NCI-H1092 treated with DMSO at 0.1 percent for 48 hours (cell line): ENCODE measurements around the gene ANKRD63.

Experiments
- DNase-seq: peaks from one replicate; lab custom pipeline; 2025; lab: John Stamatoyannopoulos, UW

The ANKRD63 gene, protein sequence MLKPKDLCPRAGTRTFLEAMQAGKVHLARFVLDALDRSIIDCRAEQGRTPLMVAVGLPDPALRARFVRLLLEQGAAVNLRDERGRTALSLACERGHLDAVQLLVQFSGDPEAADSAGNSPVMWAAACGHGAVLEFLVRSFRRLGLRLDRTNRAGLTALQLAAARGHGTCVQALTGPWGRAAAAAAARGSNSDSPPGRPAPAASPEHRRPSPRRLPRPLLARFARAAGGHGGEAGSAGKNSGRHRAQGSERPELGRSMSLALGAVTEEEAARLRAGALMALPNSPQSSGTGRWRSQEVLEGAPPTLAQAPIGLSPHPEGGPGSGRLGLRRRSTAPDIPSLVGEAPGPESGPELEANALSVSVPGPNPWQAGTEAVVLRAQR

DNA sequence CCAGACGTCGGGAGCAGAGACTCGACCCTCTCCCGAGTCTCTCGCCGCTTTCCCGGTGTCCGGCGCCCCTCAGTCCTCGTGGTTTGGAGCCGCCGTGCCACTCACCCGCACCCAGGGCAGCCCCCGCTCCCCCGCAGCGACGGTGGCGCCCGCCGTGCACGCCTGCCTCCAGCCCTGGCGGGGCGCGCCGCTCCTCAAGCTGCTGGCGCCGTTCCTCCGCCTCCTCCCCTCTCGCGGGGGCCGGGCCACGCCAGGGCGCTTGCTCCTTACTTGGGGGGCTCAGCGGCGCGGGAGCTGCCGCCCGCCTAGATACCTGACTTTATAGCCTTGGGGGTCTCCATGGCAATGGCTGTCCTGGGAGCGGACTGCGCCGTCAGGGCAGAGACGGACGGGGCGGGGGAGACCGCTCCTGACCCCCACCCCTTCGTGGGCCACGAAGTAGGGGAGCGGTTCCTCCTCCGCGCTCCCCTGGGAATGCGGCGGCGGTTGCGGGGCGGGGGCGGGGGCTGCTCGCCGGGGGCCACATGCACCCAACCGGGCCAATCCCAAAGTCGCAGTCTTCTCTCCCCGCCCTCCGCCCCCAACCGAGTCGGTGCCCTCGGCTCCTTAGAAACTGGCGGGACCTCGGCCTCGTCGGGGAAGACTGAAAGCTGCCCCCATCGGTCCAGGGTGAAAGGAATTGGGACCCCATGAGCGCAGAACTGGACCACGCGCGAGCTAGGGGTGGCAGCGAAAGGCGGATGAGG, at the start of gene ANKRD63:
TSS of gene ANKRD63 (minus strand) at position 196 of the 746 bp plus-strand sequence. CDS start 478 bp downstream, outside the sequence.
- no peak for DNase-seq

DNA sequence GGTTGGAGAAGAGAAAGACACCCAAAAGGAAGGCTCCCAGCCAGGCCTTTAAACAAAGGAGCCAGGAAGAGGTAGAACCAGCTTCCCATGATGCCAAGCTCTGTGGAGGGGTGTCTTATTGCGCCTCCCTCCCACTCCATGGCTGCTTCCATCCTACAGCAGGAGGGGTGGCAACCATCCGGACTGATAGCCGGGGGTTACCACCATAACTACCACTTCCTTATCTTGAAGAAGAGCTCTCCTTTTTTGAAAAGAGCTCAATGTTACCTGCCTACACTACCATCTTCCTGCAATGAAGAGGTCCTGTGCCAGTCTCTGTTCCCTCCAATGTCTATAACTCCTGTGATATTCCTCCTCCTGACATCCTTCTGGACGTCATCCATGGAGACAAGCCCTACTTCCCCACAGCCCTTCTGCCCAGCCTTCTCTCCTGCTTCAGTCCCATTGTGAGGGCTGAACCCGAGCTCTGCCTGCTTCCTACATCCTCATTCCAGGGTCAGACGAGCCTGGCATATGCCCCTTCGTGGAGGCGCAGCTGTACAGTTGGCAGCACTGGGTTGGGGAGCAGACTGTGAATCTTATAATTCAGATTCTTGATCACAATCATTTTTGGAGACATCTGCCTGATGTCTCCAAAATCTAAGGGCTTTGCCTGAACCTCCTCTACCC, 49.4 kb upstream of the ANKRD63 start:
- DNase-seq, result no peak

DNA sequence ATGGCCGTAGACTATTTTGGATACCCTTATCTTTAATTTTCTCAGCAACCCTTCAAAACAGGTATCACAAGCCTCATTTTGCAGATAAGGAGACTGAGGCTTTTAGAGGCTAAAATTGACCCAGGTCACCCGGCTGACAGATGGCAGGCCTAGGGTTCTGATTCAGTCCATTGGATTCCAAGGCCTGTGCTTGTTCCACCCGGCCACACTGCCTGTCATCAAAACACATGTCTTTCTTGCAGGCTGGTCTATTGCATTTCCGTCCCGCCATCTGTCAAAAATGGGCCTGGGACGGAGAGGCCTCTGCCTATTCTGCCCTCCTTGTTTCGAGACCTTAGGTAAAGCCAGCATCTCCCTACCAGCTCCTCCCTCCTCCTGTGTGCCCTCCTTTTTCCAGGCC, 48.8 kb upstream of the ANKRD63 start:
- no peak for DNase-seq

DNA sequence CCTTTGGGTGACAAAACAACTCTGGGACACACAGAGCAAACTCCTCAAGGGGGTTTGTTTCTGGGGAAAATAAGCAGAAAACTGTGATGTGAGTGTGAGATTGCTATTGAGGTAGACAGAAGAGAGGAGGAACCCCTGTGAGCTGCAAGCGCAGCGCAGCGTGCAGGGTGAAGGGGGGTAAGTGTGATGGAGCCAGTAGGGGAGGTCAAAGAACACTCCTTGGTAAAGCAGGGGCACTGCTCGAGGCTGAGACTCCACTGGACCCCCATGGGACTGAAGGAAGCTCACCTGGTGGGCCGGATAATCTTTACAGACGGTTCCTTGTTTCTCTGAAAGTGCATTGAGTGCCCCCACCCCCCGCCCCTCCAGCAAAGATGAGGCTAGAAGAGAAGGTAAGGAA, 48.2 kb upstream of the ANKRD63 start:
- DNase-seq, result no peak

DNA sequence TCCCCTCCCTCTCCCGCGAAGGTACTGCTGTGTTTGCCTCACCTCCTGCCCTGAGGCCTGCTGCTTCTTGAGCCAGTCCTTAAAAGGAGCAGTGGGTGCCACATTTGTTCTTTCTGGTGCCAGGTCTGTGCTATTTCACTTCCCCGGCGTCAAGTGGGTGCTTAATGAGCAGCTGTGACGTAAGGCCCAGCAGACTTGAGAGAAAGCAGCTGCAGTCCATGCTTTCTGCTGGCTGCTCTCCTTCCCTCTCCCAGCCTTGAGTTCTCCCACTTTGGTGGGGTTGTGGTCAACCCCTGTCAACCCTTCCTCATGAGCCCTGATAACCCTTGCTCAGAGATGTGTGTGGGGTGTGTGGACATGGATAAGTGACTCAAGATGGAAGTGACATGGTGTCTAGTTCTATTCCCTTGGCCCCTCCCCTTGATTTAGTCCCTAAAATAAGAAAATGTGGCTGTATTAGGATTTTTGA, 47.5 kb upstream of the ANKRD63 start:
- DNase-seq, result peak; percentile 15

DNA sequence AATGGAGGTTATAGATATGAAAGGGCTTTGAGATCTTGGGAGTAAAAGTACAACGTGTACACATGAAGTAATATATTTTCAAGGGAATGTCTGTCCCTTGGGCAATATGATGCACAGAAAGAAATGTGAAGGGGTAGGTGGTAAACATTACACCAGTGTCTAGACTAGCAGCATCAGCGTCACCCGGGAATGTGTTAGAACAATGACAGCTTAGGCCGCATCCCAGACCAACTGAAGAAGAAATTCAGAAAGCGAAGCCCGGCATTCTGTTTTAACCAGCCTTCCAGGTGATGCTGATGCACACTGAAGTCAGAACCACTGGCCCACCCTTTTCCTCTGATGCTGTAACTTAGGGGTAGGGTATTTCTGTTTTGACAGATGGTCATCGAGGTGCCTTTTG, 46.9 kb upstream of the ANKRD63 start:
- DNase-seq, result no peak

DNA sequence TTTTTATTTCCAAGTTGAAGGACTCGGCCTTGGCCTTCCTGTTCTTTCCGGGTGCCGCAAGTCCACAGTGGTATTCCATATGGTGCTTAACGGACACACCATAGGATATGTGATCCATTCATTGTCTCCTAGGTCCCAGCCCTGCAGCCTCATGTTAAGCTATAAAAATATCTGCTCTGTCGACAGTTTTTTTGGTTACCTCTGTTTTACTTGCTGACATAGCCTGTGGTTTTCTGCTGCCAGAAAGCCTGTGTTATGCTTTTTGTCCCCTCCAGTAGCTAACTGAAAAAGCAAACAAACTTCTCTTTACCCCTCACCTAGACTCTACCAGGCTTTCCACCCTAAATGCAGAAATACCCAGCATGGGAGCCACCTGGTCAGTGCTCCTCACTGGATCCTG, 45.9 kb upstream of the ANKRD63 start:
- DNase-seq, result no peak

DNA sequence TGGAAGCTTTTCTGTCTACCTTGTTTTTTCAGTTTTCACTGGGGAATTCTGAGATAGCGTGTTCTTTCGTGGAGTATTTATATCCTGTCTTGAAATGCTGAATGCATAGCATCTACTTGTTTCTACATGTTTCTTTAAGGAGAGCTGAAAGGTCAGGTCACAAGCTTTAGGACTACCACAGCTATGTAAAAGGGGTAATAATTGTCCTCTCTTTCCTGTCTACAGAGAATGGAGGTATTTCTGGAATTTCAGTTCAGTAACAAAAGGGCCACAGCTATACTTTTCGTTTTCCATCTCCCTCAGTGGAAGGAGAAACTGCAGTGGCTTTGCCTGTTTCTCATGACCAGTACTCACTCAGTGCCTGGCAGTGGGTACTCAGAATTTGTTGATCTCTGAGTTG, 45.3 kb upstream of the ANKRD63 start:
- no peak for DNase-seq

DNA sequence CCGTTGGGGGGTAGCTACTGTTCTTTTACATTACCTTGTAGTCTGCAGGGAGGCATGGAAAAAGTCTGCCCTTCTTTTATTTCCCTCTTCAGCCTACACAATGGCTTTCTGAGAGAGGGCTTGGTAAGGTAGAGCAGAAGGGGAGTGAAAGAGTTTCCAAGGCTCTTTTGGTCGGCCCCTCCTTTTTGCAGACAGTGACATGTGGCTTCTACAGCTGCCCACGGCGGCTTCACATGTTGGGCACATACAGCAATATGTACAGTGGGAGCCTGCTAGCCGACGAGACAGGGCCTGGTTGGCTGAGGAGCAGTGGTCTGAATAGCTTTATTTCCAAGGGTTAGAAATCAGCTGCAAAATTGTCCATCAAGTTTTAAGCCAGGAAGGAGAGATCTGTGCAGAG, 44.6 kb upstream of the ANKRD63 start:
- no peak for DNase-seq

DNA sequence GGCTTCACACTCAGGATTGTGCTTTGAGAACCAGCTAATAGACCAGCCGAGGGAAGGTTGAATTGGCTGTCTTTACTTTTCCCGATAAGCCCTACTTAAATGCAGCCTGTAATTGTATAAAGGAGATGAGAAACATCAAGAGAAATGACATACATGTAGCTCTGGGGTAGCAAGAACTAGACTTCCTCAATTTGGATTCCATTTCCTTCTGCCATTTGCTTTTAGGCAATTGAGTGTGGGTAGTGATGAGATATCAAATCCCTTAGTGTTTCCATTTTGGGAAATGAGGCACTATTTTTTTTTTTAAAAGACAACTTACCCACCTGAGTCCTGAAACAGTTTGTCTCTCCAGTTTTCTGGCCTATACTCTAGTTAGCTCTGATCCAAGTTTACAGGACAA, 42.8 kb upstream of the ANKRD63 start:
- DNase-seq, result no peak

DNA sequence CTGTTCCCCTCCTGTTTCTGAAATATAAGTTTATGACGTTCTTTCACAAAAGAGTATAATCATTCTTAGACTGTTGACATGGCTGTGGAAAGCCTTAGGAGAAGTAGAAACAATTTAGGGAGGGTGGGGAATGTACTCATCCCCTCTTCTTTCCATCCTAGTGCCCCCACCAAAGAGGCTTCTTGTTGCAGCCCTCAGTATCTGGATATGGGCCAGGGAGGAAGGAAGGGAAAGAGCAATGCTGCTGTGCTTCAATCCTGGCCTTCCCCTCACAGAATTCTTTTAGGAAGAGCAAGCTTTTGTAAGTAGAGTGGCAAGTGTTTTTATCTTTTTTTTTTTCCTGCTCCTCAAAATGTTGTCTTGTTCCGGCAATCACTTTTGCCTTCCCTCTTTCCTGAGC, 42.3 kb upstream of the ANKRD63 start:
- no peak for DNase-seq

DNA sequence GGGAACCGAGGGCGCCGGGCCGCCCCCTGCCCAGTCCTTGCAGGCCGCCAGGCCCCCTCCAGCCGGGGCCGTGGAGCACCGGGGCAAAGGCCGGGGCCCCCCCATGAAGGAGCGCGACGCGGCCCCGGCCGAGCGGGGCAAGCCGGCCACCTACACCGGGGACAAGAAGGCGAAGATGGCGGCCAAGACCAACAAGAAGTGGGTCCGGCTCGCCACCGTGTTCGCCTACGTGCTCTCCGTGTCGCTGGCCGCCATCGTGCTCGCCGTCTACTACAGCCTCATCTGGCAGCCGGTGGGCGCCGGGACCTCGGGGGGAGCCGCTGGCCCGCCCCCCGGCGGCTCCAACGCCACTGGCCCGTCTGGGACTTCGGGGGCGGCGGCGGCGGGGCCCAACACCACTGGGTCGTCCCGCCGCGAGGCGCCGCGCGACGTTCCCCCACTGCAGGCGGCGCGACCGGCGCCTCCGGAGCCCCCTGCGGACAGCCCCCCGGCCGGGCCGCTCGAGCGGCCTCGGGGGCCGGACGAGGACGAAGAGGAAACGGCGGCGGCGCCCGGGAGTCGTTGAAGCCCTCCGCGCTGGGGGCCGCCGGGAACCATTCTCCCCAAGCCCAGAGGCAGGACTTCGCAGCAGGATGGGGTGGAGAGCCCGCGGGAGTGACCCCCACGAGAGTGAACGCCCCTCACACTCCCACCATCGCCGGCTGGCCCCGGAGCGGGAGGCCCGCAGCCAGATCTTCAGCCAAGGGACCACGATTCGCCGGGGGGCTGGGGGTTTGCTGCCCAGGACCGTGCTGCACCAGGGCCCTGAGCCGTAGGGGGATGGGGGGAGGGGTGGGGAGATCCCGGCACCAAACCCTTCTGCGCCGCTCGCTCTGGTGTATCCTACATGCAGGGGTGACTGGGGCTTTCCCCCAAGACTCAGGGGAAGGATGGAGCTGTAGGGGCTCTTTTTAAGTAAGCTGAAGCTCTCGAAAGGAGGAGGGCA, 41.4 kb upstream of the ANKRD63 start:
- peak; percentile 4 for DNase-seq

DNA sequence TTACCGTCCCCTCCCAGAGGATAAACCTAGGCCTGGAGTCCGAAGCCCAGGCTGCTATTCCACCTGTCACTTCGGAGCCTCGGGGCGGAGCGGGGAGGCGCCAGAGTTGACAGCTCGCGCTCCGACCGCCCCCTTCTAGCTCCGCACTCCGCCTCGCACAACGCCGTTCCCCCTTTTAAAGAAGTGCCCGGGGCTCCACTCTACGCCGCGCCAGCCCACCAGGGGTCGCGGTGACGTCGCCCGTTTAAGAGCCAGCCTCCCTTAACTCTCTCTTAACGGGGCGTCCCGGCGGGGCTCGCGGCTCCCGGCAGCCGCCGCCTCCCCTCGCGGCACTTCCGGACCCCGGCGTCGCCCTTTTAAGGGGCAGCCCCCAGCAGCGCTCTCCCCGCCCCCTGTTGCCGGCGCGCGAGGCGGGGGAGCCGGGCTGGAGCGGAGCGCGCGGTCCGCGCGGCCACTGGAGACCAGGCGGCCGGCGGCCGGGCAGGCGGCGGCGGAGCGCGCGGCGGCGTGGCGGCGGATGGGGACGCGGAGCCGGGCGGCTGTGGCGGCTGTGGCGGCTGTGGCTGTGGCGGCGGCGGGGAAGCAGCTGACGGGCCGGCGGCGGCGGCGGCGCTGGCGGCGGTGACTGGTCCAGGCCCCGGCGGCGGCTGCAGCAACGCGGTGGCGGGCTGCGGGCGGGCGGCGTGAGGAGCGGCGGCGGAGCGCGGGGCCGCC, 40.5 kb upstream of the ANKRD63 start, which contains the start of gene INAFM2:
TSS of gene INAFM2 (plus strand) at position 454 of the 714 bp plus-strand sequence. CDS start 364 bp downstream, outside the sequence.
- peak; percentile 86 for DNase-seq

DNA sequence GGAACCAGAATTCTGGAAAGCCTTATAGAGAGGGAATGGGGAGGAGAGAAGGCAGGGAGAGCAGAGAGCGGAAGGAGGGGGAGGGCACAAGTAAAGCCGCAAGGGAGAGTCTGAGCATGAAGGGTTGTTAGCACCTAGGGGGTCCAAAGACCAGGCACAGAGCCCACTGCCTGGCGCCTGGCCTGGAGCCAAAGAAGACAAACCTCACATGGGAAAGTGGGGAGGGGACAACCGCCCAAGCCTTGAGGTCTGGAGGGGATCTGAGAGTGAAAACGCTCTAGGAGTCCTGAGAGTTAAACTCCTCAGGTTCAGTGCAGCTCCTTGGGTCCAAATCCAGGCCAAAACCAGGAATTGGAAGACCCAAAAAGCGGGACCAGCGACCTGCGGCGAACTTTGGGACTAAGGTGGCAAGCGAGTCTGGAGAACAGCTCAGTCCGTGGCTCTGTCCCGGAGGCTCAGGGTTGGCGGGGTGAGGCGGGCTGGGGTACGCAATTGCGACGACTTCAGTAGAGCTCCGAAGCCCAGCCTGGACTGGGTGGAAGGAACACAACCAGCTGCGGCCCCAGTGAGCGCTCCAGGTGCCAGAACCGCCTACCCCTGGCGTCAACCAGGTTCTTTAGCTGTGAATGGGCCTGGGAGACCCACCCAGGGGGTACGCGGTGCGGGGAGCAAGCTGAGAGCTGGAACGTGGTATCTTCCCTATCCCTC, 39.8 kb upstream of the ANKRD63 start:
- DNase-seq, result peak; percentile 23

DNA sequence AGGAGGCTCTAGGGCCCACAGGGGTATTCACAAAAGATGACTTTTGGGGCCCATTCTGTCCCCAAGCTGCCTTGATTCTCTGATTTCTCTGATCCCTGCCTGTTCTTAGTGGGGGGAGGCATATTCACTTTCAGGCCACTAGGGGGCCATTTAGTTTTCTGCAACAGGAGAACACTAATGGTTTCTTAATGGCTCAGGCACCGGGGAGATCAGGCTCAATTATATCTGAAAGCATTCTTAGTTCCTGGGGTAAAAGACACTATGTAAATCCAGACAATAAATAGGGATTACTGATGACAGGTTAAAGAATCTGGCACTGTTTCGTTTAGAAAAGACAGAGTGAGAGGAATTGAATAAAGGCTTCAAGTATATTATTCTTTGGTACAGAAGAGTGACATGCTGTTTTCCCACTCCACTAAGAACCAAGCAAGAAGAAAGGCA, 38.1 kb upstream of the ANKRD63 start:
- DNase-seq, result peak; percentile 57

DNA sequence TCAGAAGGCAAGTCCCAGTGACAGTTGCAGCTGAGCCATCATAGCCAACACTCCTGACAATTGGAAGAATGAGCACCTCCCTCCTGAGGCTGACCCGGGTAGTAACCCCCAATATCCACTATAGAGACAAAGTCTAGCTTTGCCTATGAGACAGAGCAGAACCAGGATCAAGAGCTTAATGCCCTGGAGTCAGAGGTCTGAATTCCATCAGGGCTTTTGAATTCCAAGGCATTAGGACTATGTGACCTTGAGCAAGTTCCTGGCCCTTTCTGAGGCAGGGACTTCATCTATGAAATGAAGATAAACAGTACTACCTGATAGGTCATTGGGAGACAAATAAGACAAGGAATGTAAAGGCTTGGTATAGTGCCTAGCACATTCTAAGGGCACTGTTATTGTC, 37.5 kb upstream of the ANKRD63 start:
- DNase-seq, result no peak

DNA sequence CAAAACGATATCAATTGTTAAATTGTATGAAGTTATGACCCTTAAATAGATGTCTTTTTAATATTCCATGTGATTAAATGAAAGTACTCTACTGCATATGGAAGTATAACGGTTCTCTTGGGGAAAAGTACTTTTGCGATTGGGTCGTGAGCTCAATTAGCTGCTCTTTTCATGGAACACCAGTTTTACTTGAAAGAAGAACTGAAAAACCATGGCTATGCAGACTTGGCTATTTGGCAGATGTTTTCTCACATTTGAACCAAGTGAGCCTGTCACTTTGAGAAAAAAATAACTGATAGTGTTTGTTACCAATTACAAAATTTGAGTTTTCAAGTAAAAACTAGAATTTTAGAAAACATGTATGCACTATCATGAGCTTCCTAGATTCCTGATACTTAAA, 34.7 kb upstream of the ANKRD63 start:
- no peak for DNase-seq

DNA sequence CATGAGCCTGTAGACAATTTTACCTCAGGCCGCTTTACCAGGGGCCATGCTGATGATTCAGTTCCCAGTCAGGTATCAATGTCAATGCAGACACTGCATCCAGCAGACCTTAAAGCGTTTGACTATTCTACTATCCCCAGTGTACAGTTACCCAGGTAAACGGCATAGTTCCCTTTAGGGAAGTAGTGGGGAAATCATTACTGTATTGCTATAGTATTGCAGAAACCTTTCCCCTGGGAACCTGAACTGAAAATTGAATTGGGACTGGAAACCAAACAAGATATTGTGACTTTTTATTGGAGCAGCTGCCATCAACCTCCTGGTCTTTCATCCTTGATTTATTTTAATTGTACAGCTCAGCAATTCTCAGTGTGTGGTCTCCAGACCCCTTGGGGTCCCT, 34.1 kb upstream of the ANKRD63 start:
- DNase-seq, result no peak

DNA sequence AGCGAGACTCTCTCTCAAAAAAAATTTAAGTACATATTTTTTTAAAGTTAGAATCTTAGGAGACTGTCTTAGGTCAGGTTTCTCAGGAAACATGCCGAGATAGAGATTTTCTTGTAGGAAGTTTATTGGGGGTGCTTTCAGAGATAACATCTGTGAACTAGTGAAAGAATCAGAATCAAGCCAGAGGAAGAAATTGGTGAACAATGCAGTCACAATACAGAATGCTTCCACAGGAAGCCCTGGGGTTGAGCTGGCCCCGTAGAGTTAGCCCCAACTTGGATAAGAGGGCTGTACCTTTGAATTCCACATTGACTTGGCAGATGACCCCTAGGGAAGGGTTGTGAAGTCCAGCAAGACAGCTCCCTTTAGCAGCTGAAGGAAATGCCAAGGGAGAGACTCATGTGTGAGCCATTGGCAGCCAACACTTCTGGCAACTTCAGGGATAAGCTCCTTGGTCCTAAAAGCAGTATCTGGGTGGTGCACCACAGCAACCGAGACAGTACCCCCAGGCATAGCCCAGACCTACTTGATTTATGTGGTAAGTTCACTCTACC, 31.9 kb upstream of the ANKRD63 start:
- no peak for DNase-seq
